Activated CD8-positive, alpha-beta memory T cell treated with anti-CD3 and anti-CD28 coated beads, Interleukin-2, amount 50 U/mL, for 24 hours (primary cell): ENCODE data around the gene NUP188.
"Not testable (repeated sequence)": the region's sequence is repeated elsewhere in the genome, so short reads cannot be mapped to it uniquely, and the experiment has no call there.

Experiments used
- DNase-seq: peaks from one replicate; pipeline ENCODE4 v3.0.0-alpha.2; 2020; ENCODE audit errors: extremely low read depth

The NUP188 gene

DNA sequence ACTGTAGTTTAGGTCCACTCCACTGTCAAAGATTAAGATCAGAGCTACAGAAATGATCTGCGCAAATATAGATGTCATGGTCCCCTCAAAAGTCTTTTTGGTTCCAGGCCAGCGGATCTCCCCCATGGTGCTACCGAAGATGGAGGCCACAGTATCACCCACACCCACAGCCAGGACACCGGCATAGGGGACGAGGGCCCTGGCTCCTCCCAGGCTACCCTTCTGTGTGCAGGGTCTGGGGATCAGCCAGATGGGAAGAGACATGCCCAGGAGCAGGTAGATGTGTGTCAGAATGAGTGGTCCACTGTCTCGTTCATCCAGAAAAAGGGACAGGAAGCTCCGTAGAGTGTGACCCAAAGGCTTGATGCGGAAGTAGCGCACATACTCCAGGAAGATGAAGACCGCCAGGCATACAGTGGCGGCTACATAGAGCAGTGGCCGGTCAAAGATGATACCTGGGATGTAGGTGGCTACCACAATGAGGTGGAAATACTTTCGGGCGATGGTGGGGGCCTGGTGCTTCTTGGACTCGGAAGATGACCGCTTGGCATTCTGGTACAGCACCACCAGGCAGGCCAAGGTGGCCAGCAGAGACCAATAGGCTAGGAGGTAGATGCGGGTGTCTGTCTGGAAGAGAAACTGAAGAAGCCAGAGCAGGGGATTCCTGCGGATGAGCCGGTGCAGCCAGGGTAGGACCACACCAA lies 1.5 kb upstream of the NUP188 start:
- no peak for DNase-seq

DNA sequence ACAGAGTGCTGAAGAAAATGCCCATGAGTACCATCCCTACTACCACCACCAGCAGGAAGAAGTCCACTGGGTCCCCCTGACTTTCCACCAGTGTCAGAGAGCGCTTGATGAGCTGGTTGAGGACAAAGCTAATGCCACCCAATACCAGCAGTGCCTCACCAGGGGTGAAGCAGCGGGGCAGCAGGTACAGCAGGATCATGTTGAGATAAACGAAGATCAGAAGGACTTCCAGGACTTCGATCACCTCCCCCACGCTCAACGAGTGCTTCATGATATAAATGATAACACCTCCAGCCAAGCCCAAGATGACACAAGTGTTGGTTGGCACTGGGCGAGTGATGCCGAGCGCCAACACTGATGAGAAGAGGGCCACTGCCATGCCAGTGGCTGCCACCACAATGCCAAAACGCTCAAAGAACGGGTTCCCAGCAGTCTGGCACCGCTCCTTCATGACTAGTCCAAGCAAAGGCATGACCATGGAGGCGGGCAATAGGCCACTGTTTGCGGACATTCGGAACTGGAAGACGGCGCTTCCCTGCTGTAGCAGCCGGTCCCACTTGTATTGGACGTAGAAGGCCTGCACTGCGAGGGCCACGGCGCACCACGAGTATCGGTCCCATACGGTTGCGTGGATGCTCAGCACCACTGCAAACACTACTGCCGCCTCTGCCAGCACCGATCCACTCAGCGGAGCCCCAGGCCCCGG lies 775 bp upstream of the NUP188 start:
- DNase-seq: no peak

DNA sequence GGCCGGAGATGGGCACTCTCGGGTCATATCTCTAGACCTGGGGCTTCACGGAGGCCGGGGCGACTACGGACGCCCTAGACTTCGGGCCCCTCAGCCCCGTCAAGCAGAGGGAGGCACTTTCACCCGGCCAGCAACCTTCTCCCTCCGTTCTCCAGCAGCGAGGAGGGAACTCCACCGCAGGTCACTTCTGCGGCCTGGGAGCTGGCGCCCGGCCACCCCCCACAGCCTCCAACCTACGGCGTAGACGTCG lies 297 bp upstream of the NUP188 start:
- DNase-seq: no peak

DNA sequence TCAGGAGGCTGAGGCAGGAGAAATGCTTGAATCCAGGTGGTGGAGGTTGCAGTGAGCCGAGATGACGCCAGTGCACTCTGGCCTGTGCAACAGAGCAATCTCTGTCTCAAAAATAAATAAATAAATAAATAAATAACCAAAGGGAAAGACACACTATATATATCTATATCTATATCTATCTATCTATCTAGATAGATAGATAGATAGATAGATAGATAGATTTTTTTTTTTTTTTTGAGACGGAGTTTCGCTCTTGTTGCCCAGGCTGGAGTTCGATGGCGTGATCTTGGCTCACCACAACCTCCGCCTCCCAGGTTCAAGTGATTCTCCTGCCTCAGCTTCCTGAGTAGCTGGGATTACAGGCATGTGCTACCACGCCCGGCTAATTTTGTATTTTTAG lies 13.9 kb downstream of the NUP188 start:
- not testable (repeated sequence) for DNase-seq

DNA sequence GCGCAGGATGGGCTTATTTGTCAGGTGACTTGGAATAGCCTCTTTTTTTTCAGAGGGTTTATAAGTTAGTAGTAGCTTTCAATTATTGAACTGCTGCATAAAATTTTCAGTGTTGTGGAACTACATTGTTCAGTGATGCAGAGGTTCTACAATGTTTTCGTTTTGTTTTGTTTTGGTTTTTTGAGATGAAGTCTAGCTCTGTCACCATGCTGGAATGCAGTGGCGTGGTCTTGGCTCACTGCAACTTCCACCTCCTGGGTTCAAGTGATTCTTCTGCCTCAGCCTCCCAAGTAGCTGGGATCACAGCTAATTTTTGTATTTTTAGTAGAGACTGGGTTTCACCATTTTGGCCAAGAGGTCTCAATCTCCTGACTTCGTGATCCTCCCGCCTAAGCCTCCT lies 22.0 kb downstream of the NUP188 start:
- DNase-seq: no peak

DNA sequence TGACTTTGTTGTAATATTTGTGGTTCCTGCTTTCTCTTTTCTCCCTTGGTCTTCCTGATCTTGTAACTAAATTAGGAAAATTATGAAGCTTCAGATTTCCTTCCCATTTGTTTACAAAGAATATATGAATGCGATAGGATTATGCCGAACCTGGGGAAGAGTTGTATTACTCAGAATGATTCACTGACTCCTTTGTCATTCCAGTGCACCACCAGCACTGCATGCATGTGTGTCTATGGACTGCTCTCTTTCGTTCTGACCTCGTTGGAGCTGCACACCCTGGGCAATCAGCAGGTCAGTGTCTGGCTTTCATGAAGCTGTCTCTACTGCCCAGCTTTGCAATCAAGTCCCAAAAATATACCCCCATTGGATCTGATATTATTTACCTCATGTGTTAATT lies 25.5 kb downstream of the NUP188 start:
- no peak for DNase-seq

DNA sequence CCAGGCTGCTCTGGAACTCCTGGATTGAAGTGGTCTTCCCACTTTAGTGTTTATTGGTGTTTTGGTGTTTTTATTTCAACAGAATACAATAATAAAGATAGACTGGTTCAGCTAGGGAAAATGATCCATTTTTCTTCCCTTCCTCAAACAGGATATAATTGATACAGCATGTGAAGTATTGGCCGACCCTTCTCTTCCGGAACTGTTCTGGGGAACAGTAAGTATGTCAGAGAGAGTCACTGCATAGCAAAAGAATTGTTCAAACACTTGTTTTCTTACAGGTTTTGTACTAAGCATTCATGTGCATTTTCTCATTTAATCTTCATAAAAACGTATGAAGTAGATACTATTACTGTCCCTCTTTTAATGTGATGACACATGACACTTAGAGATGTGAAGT lies 31.6 kb downstream of the NUP188 start:
- no peak for DNase-seq

DNA sequence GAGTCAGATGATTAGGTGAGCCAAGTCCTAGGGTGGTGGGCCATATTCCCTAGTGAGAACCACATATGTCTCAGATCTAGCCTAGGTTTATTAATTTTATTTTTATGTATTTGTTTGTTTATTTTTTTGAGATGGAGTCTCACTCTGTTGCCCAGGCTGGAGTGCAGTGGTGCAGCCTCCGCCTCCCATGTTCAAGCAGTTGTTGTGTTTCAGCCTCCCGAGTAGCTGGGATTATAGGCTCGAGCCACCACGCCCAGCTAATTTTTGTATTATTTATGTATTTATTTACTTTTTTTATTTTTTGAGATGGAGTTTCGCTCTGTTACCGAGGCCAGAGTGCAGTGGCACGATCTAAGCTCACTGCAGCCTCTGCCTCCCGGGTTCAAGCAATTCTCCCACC lies 36.0 kb downstream of the NUP188 start:
- DNase-seq: no peak

DNA sequence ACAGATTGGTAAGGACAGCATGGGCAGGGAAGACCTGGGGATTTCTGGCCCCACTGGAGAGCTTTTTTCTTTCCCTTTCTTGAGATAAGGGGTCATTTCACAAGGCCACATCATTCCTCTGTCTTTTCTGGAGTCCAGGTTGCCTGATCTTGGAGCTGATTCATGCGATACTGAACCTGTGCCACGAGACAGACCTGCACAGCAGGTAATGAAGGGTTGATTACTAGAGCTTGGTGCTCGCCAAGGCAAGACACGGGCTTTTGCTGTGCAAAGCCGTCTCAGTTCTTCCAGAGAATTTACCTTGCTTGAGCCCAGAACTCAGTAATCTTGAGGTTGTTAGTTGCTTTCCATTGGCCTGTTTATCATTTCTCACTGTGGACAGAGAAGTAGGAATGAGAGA lies 39.2 kb downstream of the NUP188 start:
- no peak for DNase-seq

DNA sequence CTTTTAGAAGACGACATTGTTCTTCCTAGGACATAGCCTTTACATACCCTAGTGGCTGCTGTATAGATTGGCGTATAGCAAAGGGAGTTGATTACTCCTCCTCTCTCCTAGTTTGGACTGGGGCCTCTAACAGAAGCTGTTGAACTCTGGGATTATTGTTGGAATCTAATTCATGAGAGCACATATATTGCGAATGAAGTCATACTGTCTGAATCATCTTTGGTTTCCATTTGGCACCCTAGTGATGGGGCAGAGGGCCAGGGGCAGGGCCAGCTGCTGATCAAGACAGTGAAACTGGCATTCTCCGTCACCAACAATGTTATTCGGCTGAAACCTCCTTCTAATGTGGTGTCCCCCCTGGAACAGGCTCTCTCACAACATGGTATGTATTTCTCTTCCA lies 40.3 kb downstream of the NUP188 start:
- no peak for DNase-seq

DNA sequence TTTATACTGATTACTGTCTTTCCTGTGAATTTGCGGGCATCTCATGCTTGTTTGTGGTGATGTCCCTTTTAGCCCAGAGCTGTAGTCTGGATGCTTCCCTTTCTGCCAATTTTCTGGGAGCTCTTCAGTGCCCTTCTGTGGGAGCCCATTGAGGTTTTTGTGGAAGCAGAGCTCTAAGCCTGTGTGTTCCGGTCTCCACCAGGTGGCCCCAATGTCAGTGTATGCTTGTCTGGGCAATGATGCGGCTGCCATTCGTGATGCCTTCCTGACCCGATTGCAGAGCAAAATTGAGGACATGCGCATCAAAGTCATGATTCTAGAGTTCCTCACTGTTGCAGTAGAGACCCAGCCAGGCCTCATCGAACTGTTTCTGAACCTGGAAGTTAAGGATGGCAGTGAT lies 45.5 kb downstream of the NUP188 start:
- no peak for DNase-seq

DNA sequence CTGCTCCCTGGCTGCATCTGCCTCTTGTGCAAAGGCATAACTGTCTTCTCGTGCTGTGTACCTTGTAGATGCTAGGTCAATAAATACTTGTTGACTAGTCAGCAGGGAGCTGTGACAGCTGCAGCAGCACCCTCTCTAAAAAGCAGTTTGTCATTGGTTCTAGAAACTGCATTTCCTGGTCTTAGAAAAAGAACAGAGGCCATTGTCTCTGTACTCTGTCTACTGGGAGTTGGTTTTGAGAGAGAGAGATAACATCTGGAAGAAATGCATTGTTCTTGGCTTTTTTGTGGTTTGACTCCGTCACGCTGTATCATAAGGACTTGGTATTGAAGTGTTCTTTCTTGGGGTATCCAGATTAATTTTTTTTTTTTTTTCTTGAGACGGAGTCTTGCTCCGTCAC lies 48.3 kb downstream of the NUP188 start:
- DNase-seq: no peak

DNA sequence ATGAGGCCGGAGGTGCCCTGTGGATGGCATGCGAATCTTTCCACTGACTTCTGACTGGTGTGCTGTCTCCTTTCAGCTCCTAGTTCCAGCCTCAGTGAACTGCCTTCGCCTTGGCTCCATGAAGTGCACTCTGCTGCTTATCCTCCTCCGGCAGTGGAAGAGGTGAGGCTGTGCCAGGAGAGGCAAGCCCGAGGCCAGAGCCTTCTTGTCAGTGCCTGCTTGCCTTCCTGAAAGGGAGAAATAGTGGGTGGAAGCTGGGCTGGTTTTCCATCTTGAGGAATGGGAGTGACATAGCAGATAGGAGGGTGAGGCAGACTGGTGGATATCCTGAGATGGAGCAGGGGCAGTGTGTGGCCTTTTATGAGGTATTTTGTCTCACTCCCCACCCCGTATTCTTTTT lies 51.0 kb downstream of the NUP188 start:
- no peak for DNase-seq

DNA sequence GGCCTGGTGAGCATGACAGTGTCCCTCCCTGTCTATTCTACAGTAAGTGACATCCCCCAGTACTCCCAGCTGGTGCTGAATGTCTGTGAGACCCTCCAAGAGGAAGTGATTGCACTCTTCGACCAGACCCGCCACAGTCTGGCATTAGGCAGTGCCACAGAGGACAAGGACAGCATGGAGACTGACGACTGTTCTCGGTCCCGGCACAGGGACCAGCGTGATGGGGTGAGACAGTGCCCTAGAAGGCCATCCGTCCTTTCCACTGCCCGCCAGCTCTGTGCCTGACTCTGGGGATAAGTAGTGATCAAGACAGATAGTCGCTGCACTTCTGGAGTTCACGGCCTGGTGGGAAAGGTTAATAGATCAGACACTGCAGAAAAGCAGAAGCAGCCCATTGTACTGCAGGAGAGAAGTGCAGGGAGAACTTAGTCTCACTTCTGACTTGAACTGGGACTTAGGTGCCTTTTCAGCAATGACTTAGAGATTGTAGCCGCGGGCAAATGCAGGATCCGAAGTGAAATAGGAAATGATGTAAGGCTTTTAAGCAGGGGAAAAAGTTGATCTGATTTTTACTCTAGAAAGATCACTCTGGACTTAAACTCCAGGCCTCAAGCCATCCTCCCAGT lies 52.2 kb downstream of the NUP188 start:
- no peak for DNase-seq

DNA sequence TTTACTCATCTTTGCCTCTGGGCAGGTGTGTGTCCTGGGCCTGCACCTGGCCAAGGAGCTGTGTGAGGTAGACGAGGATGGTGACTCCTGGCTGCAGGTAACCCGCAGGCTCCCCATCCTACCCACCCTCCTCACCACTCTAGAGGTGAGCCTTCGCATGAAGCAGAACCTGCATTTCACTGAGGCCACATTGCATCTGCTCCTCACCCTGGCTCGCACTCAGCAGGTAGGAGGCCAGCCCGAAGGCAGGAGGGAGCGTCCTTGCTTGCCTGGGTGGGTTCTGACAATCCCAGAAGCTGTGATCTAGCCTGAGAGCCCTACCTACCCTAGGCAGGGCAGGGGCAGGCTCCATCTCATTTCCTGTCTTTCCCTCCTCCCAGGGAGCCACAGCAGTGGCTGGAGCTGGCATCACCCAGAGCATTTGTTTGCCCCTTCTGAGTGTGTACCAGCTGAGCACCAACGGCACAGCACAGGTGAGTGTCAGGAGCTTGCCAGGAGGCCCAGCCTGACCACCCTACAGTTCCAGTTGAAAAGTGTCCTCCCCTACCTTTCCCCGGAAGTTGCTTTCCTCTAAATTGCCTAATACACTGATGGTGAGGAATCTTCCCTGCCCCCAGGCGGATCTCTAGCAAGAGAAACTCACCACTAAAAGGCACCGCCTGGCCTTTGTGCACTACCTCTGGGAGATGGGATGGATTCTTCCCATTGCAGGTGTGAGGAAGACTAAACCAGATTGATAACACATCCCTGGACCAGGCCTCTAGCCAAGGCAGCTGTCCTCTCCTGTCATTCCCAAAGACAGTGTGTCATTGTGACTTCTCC lies 54.2 kb downstream of the NUP188 start:
- no peak for DNase-seq

DNA sequence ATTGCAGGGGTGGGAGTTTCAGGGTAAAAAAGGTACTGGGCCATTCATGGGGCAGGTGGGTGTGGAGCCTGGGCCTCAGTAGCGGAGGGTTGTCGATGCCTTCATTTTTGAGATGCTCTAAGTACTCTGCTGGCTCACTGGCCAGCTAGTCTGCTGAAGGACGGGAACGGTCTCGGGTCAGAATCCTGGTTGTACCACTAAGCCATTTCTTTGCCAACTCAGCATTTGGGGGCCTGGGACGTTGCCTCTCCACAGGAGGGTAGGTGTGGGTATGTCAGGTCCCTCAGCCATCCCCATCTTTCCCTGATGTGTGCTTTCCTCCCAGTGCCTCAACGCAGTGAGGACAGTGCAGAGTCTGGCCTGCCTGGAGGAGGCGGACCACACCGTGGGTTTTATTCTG lies 55.5 kb downstream of the NUP188 start:
- no peak for DNase-seq

DNA sequence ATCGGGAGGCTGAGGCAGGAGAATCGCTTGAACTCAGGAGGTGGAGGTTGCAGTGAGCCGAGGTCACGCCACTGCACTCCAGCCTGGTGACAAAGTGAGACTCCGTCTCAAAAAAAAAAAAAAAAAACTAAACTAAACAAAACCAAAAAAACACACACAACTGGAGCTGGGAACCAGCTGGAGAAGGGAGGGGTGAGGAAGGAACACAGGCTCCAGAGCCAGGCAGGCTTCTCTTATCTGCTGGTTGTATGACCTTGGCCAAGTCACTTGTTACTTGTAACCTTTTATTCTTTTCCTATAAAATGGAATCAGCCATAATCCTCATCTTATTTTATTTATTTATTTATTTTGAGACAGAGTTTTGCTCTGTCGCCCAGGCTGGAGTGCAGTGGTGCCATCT lies 56.7 kb downstream of the NUP188 start:
- DNase-seq: not testable (repeated sequence)

DNA sequence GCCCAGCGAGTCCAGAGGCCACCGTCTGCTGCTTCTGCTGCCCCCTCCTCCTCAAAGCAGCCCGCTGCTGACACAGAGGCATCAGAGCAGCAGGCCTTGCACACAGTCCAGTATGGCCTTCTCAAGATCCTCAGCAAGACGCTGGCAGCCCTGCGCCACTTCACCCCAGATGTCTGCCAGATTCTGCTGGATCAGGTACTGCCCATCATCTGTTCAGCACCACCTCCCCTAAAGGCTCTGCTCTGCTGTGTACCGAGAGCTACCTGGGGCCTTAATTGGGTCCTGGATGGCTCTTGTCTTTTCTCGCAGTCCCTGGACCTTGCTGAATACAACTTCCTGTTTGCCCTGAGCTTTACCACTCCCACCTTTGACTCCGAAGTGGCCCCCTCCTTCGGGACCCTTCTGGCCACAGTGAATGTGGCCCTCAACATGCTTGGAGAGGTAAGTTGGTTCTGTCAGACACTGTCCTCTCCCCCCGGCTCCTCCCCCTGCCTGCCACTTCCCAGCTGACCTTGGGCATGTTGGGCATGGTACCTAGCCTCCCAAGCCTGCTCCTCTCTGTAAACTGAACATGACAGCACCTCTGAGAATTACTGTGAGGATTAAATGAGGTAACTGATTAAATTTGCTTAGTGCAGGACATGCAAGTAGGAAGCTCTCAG lies 58.0 kb downstream of the NUP188 start:
- no peak for DNase-seq

DNA sequence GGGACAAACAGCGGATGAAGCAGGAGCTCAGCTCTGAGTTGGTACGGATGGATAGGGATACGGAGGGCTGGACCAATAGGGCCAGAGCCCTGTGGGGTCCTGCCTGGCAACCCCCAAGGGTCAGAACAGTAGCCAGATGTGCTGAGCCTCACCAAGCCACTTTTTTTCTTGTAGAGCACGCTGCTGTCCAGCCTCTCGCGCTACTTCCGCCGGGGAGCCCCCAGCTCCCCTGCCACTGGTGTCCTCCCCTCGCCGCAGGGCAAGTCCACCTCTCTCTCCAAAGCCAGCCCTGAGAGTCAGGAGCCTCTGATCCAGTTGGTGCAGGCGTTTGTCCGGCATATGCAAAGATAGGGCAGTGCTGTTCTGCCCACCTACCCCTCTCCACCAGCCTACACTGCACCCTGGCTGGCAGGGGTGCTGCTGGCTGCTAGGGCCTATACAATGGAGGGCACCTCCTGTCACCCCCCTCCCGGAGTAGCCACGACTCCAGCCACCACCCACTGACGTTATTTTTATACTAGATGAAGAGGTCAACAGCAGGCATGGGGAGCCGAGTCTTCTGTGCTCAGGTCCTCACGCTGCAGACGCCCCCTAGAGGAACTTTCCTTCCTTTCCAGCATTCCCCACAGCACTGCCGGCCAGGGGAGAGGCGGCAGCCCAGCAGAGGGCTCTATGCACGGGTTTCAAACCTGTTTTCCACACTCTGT lies 59.0 kb downstream of the NUP188 start:
- no peak for DNase-seq

DNA sequence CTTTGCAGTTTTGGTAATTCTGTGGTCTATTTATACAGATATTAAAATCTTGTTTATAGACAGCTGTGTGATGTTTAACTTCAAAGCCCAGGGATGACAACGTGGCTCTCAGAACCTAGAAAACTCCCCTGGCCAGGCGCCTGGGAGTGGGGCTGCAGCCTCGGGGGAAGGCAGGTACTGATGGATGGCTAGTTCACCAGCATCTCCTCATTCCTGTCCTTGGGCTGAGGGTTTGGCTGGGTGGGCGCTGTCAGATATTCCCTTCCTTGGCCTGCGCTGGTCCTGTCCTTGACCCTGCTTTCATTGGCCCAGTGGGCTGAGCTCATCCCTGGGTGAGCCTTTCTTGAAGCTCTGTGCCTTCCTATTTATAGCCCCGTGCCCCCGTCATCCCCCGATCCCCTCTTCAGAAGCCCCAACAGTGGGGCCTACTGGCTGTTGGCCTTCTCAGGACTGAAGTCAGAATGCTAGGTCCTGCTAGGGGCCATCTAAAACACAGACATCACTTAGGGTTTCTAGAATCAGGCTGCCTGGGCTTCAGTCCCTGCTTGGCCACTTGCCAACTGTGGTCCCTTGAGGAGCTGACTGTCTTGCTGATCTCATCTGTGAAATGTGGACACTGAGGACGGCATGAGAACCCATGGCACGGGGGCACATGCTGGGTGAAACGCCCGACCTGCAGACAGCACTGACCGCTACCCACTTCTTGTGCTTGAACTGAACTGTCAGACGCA lies 59.7 kb downstream of the NUP188 start:
- no peak for DNase-seq
